Lower leg skin (tissue), 4 donors: ENCODE data around the gene RAB8A. TPM values are rescaled to one million over a fixed set of nuclear protein-coding genes. Genes with fewer than 3 reads are reported as not detected.

Experiments
- DNase-seq, 2 donors: peaks; one replicate each; pipeline ENCODE4 v3.0.0-alpha.2; 2019; ENCODE audit warnings: low spot score in 2 of 2
- H3K4me3 ChIP-seq: fragments of 200-600 bp; sonication (generic); 2 replicates; pipeline ENCODE4 v1.5.1; 2017; ENCODE audit warnings: mild to moderate bottlenecking, low read depth; ENCODE audit not compliant: poor library complexity, severe bottlenecking
- CTCF ChIP-seq, 3 donors: fragments of 450-650 bp; IDR thresholded peaks; one replicate each; pipeline ENCODE4 v1.5.1; 2016; ENCODE audit warnings: antibody characterized with exemption in 3 of 3, mild to moderate bottlenecking in 3 of 3, moderate library complexity in 2 of 3
- POLR2A ChIP-seq, 2 donors: fragments of 450-650 bp; IDR thresholded peaks; one replicate each; pipeline ENCODE4 v1.6.1; 2016 to 2017; ENCODE audit warnings: antibody characterized with exemption in 2 of 2, mild to moderate bottlenecking in 1 of 2, moderate library complexity in 1 of 2
- WGBS, 2 donors: methylation state at CpG; one replicate each; pipeline ENCODE4 v1.1.5; 2018; 5-methylcytosine and 5-hydroxymethylcytosine counted together
- intact Hi-C: fragments of 100-400 bp; cut with DNase I; formaldehyde crosslinking; loops from one replicate; pipeline ENCODE4 v1.15.0; 2023; ENCODE audit warnings: low total_unique reads
- total RNA-seq, 4 donors: library from RNA; depleted of rRNA; stranded (reverse); fragments of >200 nt; gene quantifications; one replicate each; pipeline ENCODE4 v1.1.0, GENCODE V29; 2016

The RAB8A gene
- total RNA-seq, 4 donors from 2014 or later: 43.3 to 58.2 (median 50.8) TPM

GRCh38 chr19:16164222-16164890 is 52.7 kb downstream of the RAB8A start:
- no peak overlapping the region for H3K4me3 ChIP-seq
- no peak for DNase-seq
- intact Hi-C loops: no loop called here
- TF ChIP-seq POLR2A (IDR thresholded peaks at IDR 0.05): no peak
- no peak for TF ChIP-seq CTCF (IDR thresholded peaks at IDR 0.05)
- 77 to 81% methylated on average over 13 of the region's 13 CpGs for WGBS, 2 donors

- 90 to 100% methylated on average over 1 of the region's 1 CpG for WGBS, 2 donors
- TF ChIP-seq CTCF (IDR thresholded peaks at IDR 0.05): no peak
- no peak for TF ChIP-seq POLR2A (IDR thresholded peaks at IDR 0.05)
- intact Hi-C loops: no loop called here
- DNase-seq: no peak
- H3K4me3 ChIP-seq: no peak overlapping the region
These were observed 54.7 kb downstream of the RAB8A start for GRCh38 chr19:16166417-16166816.

GRCh38 chr19:16167055-16167454 is 55.4 kb downstream of the RAB8A start:
- TF ChIP-seq CTCF (IDR thresholded peaks at IDR 0.05) (no peak), POLR2A (IDR thresholded peaks at IDR 0.05) (no peak)
- no peak overlapping the region for H3K4me3 ChIP-seq
- intact Hi-C loops: no loop called here
- DNase-seq: no peak
- WGBS, 2 donors: 90 to 98% methylated on average over 5 of the region's 5 CpGs

- no peak for DNase-seq
- 53 to 58% methylated on average over 2 of the region's 2 CpGs for WGBS, 2 donors
- intact Hi-C loops: no loop called here
- no peak overlapping the region for H3K4me3 ChIP-seq
- TF ChIP-seq POLR2A (IDR thresholded peaks at IDR 0.05) (no peak), CTCF (IDR thresholded peaks at IDR 0.05) (no peak)
These were observed 56.9 kb downstream of the RAB8A start for GRCh38 chr19:16168465-16169081.

- 94 to 100% methylated on average over 1 of the region's 1 CpG for WGBS, 2 donors
- intact Hi-C loops: no loop called here
These were observed 58.4 kb downstream of the RAB8A start for GRCh38 chr19:16170134-16170533.

More at GRCh38 chr19:16170134-16170533, 58.4 kb downstream of the RAB8A start:
- no peak overlapping the region for H3K4me3 ChIP-seq
- no peak for TF ChIP-seq POLR2A (IDR thresholded peaks at IDR 0.05)
- TF ChIP-seq CTCF (IDR thresholded peaks at IDR 0.05): no peak
- DNase-seq: no peak
